Body of pancreas (tissue), 4 donors: Measurements from ENCODE around the gene IQSEC1.

ENCODE experiments used
- POLR2A ChIP-seq, 3 donors: fragments of 450-650 bp; IDR thresholded peaks; one replicate each; pipeline ENCODE4 v1.6.1; 2016; ENCODE audit warnings: antibody characterized with exemption in 3 of 3, mild to moderate bottlenecking in 2 of 3
- TF ChIP-seq, protein P1 (sequence below), 7 experiments: fragments of 450-650 bp in 4 of 7; fragments of 200-600 bp in 3 of 7; sonication (generic) in 3 of 7; IDR thresholded peaks; one replicate each; pipeline ENCODE4 v1.5.1; 2016 to 2019; ENCODE audit warnings: antibody characterized with exemption in 7 of 7

DNA sequence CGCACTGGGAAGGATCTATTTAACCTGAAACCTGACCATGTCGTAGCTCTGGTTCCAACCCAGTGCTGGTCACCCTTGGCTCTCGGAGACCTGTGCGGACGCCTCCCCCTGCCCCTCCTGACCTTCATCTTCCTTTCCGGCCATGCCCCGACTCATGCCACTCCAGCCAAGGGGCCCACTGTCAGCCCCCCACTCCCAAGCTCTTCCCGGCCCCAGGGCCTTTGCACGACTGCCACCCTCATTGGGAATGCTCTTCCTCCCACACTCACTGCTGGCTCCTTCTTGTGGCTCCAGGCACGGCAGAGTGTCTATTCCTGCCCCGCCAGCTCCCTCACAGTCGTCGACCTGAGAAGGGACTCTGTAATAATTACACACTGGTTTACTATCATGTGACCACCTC lies 9.4 kb upstream of the IQSEC1 start:
- TF ChIP-seq, protein P1, sequence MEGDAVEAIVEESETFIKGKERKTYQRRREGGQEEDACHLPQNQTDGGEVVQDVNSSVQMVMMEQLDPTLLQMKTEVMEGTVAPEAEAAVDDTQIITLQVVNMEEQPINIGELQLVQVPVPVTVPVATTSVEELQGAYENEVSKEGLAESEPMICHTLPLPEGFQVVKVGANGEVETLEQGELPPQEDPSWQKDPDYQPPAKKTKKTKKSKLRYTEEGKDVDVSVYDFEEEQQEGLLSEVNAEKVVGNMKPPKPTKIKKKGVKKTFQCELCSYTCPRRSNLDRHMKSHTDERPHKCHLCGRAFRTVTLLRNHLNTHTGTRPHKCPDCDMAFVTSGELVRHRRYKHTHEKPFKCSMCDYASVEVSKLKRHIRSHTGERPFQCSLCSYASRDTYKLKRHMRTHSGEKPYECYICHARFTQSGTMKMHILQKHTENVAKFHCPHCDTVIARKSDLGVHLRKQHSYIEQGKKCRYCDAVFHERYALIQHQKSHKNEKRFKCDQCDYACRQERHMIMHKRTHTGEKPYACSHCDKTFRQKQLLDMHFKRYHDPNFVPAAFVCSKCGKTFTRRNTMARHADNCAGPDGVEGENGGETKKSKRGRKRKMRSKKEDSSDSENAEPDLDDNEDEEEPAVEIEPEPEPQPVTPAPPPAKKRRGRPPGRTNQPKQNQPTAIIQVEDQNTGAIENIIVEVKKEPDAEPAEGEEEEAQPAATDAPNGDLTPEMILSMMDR (IDR thresholded peaks at IDR 0.05) = no peak
- TF ChIP-seq POLR2A (IDR thresholded peaks at IDR 0.05) = no peak
